HPDE6-E6E7 (cell line): ENCODE measurements around the gene CACNA2D4.

ENCODE experiments used
- DNase-seq: peaks from one replicate; pipeline ENCODE4 v3.0.0; 2011; ENCODE audit warnings: missing footprints; ENCODE audit errors: extremely low spot score

The CACNA2D4 gene

GRCh38 chr12:1778911-1779310, 139.5 kb downstream of the CACNA2D4 start:
- no peak for DNase-seq

GRCh38 chr12:1777798-1778197, 140.7 kb downstream of the CACNA2D4 start:
- no peak for DNase-seq

DNA sequence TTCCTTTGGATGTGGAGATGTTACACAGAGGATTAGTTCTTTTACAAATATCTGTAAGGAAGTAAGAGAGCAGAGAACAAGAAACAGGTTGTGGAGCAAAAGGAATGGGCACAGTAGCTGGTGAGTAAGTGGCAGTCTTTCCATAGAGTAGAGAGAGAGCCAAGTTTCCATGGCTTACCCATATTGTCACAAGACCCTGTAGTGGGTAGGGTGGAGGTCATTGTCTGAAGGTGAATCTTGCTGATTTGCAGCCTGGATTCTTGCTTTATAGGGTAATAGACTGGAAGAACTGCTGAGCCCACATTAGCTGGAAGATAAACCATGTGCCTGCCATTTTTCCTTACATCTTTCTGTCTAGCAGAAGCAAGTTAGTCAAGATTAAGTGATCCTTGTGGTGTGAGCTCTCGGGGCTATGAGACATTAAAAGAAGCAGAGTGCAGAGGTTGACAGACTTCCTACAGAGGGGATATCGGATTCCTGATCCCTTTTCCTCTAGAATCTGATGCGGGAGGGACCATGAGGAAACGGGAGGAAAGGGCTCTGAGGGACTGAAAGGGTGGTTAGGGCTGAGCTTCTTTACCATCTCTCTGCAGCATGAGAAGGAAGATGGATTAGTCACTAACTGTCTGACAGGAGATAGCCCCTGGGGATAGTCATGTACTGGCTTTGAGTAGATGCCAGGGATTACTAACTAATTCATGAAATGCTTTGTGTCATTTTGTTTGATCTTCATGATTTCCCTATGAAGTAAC, 142.1 kb downstream of the CACNA2D4 start:
- peak; percentile 88 for DNase-seq

DNA sequence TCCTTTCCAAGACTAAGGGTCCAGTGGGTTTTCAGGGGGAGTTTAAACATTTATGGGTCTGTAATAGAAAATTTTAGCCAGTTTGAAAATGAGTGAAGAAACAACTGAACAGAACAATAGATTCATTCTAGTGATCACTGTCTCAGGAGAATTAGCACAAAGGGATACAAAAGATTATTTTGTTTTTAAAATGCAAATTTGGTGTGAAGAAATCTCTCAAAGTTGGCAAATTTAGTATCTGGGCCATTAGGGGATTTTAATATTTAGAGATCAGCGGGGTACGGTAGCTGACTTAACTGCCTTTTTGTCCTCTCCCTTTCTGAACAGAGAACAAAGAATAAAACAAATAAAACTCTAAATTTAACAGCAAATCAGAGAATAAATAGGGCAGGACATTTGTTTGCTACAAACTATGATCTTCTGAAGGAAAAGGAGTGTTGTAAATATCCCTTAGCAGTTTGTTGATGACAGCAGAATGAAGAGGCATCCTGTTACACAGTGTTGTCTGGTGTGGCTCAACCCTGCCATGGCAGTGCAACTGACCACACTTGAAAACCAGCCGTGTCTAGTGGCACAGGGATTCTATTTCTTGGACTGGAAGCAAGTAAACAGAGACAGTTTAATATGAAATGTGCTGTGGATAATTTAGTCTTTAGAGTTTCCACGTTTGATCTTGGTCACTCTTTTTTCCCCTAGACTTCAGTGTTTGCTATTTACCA, 144.4 kb downstream of the CACNA2D4 start:
- DNase-seq = no peak

DNA sequence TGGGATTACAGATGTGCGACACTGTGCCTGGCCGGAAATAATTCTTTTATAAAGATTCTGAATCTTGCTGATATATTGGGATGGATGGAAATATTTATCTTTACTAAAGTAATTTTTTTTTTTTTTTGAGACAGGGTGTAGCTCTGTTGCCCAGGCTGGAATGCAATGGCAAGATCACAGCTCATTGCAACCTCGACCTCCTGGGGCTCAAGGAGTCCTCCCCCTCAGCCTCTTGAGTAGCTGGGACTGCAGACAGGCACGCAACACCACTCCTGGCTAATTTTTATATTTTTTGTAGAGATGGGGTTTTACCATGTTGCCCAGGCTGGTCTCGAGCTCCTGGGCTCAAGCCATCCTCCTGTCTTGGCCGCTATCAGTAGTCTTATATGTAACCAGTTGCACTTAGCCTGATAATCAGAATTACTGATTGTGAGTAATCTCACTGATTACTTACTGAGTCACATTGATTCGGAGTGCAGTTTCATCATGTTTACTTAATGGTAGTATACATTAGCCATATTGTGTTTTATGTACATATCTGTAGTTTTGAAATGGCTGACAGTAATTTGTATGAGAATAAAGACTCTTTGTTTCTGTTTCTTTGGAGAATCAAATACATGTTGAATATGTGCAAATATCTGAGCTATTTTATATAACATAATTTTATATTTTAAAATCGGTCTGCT, 148.5 kb downstream of the CACNA2D4 start:
- DNase-seq = no peak

DNA sequence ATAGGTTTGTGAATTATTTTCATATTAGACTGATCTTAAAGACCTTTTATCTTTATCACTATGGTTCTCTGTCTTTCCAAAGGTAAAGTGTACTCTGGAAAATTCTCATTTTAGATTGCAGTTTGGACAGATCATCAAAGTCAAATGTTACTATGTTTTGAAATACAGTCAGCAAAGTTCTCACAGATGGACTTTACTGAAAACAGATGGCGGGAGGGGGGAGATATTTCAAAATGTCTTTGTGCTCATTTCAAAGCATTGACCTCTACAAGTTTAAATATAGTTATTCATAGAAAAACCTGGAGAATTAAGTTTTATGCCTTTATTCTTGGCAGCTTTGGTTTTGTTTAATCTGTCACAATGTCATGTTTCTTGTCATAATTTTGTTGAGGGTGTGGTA, 149.8 kb downstream of the CACNA2D4 start:
- DNase-seq = no peak

GRCh38 chr12:1767407-1768090, 150.9 kb downstream of the CACNA2D4 start:
- no peak for DNase-seq

- DNase-seq = no peak
Measured at GRCh38 chr12:1766110-1766509, 152.3 kb downstream of the CACNA2D4 start.

- DNase-seq = no peak
Measured at GRCh38 chr12:1763153-1763552, 155.3 kb downstream of the CACNA2D4 start.

DNA sequence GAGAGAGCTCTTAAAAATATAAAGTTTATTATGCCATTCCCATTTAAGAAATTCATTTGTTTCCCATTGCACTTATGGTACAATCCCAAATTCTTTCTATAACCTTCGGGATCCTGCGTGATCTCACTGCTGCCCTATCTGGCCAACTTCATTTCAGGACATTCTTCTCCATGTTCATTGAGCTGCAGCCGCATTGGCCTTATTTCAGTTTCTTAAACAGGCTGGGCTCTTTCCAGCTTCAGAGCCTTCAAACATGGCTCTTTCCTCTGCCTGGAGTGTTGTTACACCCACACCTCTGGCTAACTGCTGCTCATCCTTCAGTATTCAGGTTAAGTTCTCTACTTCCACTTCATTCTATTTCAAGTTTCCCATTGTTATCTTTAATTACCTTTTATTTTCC, 156.6 kb downstream of the CACNA2D4 start:
- no peak for DNase-seq

DNA sequence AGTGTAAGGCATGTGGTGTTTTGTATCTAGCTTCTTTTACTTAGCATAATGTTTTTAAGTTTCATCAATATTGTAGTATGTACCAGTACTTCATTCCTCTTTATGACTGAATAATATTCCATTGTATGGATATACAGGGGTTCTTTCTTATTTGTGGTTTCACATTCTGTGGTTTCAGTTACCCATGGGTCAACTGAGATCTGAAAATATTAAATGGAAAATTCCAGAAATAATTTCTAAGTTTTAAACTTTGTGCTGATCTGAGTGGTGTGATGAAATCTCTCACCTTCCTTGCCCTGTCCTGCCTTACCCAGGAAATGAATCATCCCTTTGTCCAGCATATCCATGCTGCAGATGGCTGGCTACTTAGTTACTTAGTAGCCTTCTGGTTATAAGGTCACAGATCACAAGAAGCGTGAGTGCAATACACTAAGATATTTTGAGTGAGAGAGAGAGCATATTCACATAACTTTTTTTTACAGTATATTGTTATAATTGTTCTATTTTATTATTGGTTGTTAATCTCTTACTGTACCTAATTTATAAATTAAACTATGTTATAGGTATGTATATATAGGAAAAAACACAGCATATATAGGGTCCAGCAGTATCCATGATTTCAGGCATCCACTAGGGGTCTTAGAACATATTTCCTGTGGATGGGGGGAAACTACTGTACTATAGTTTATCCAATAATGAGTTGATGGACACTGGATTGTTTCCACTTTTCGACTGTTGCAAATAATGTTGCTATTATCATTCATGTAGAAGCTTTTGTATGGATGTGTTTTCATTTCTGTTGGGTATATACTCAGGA, 157.7 kb downstream of the CACNA2D4 start:
- peak; percentile 6 for DNase-seq

DNA sequence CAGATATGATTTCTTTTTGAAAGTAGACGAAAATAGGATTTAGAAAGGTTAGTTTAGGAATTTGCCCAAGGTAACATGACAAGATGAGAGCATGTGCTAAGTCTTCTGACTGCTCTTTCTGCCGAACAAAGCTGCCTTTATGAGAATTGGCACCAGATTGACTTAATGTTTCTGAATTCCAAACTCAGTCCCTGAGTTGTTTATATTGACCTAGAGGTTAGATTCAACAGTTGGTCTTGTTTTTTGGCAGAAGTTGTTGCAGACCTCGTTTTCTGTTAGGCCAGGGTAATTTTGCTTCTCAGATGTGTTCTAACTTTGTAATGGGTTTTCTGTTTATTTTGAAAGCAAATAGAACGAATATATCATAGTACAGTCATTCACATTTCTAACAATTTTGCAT, 159.6 kb downstream of the CACNA2D4 start:
- no peak for DNase-seq

GRCh38 chr12:1758376-1758775, 160.1 kb downstream of the CACNA2D4 start:
- no peak for DNase-seq

GRCh38 chr12:1750300-1750699, 168.2 kb downstream of the CACNA2D4 start:
- DNase-seq = no peak

GRCh38 chr12:1749019-1749418, 169.4 kb downstream of the CACNA2D4 start:
- no peak for DNase-seq

GRCh38 chr12:1747609-1748008, 170.8 kb downstream of the CACNA2D4 start:
- no peak for DNase-seq

GRCh38 chr12:1744932-1745331, 173.5 kb downstream of the CACNA2D4 start:
- no peak for DNase-seq
